HT1080 (cell line): Measurements from ENCODE around the gene IFI16. TPM values are rescaled to one million over a fixed set of nuclear protein-coding genes. Genes with fewer than 3 reads are reported as not detected.
"Not testable (repeated sequence)": the region's sequence is repeated elsewhere in the genome, so short reads cannot be mapped to it uniquely, and the experiment has no call there.

ENCODE experiments used
- DNase-seq: peaks from one replicate; pipeline ENCODE4 v3.0.0-alpha.2; 2015; ENCODE audit warnings: low read depth
- polyA plus RNA-seq, 2 experiments: library from polyadenylated mRNA; depleted of rRNA; stranded (reverse); fragments of >200 nt; gene quantifications; 2 replicates each; pipeline ENCODE4 v1.2.3, GENCODE V29; 2015
- total RNA-seq: library from RNA; depleted of rRNA; stranded (reverse); fragments of >200 nt; shearing (Covaris generic); gene quantifications from 2 replicates; pipeline ENCODE4 v1.2.3, GENCODE V29; 2014; rRNA removed

IFI16 gene
- total RNA-seq = 34.3 and 36.3 TPM in 2 replicates
- 85.9 and 109 TPM in 2 replicates for polyA plus RNA-seq (2015; cell fraction: cytosol; rRNA removed)
- polyA plus RNA-seq (2015; cell fraction: nucleus; rRNA removed) = 198 and 201 TPM in 2 replicates

DNA sequence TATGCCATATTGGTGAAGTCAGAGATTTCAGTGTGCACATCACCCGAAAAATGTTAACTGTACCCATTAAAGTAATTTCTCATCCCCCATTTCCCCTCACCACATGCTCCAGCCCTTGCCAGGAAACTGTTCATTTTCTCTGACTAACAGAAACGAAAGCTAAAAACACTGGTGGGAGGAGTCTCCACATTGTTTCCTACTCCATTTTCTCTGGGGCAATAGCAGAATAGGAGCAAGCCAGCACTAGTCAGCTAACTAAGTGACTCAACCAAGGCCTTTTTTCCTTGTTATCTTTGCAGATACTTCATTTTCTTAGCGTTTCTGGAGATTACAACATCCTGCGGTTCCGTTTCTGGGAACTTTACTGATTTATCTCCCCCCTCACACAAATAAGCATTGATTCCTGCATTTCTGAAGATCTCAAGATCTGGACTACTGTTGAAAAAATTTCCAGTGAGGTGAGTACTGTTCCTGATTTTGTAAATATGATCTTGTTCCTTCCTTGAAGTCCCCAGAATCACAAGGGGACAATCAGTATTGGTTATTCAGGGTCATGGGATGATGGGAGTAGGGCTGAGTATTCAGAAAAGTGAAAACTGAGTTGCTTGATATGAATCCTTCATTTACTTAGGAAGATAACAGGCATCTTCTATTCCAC, at the start of gene IFI16:
IFI16 (plus strand) TSS at position 204 of the 658 bp plus-strand sequence. CDS start 4,774 bp downstream, outside the sequence.
- peak; percentile 85 for DNase-seq

- DNase-seq = no peak
Measured at GRCh38 chr1:158961178-158961577, 48.5 kb upstream of the IFI16 start.

DNA sequence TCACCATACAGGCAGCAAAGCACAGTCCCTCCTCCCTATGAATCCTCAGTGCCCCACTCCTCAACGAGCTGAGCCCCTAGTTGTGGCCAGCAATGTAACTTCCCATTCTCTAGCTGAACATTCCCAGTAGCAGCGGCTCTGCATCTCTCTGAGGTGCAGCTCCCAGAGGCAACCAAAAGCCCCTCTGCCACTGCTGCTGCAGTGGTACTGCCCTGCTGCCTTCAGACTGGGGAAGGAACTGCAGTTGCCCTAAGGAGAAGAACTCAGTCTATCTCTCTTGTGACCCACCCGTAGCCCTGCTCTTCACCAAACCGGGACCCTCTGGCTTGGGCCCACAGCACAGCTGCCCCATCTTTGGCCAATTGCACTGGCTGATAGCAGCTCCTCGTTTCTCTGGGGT, 46.7 kb upstream of the IFI16 start:
- DNase-seq = no peak

GRCh38 chr1:158969166-158969565, 40.5 kb upstream of the IFI16 start:
- peak; percentile 2 for DNase-seq

GRCh38 chr1:158969855-158970254, 39.9 kb upstream of the IFI16 start:
- no peak for DNase-seq

DNA sequence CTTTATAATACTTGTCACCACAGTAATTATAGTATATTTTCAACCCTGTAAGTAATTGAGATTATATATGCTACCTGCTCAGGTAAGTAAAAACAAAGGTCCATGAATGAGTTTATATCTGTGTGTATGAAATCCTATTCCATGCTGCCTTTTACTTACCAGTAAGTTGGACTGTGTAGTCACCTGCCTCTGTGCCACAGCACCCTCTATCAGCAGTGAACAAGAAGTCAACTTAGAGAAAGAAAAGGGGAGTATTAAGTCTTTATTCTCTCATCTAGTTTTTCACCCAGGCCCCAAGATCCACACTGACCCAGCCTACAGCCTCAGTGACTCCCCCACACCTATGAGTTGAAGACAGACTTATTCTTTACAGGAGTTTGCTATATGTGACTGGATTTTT, 36.9 kb upstream of the IFI16 start:
- no peak for DNase-seq

- no peak for DNase-seq
Measured at GRCh38 chr1:158976219-158976618, 33.5 kb upstream of the IFI16 start.

- no peak for DNase-seq
Measured at GRCh38 chr1:158978730-158979129, 31.0 kb upstream of the IFI16 start.

DNA sequence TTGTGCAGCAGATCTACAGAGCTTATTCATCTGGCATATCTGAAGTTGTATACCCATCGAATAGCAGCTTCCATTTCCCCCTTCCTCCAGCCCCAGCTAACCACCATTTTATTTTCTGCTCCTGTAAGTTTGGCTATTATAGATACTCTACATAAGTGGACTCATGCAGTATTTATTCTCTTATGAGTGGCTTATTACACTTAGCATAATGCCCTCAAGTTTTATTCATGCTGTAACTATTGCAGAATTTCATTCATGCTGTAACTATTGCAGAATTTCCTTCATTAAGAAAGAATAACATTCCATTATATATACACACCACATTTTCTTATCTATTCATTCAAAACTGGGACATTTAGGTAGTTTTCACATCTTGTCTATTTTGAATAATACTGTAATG, 30.5 kb upstream of the IFI16 start:
- DNase-seq = no peak

DNA sequence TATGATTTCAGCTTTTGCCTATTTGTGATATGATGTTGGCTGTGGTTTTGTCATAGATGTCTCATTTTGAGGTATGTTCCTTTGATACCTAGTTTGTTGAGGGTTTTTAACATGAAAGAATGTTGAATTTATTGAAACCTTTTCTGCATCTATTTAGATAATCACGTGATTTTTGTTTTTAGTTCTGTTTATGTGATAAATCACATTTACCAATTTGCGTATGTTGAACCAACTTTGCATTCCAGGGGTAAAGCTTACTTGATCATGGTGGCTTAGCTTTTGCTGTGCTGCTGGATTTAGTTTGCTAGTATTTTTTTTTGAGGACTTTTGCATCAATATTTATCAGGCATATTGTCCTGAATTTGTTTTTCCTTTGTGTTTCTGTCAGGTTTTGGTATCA, 26.5 kb upstream of the IFI16 start:
- DNase-seq = no peak

DNA sequence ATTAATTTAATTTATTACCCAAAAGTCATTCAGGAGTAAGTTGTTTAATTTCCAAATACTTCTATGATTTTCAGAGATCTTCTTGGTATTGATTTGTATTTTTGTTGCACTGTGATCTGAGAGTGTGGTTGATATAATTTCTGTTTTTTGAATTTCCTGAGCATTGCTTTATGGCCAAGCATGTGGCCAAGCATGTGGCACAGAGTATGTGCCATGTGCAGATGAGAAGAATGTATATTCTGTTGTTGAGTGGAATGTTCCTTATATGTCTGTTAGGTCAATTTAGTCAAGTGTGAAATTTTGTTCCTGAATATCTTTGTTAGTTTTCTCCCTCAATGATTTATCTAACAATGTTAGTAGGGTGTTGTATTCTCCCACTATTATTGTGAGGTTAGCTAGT, 25.3 kb upstream of the IFI16 start:
- DNase-seq = no peak

- DNase-seq = no peak
Measured at GRCh38 chr1:158989424-158989823, 20.3 kb upstream of the IFI16 start.

DNA sequence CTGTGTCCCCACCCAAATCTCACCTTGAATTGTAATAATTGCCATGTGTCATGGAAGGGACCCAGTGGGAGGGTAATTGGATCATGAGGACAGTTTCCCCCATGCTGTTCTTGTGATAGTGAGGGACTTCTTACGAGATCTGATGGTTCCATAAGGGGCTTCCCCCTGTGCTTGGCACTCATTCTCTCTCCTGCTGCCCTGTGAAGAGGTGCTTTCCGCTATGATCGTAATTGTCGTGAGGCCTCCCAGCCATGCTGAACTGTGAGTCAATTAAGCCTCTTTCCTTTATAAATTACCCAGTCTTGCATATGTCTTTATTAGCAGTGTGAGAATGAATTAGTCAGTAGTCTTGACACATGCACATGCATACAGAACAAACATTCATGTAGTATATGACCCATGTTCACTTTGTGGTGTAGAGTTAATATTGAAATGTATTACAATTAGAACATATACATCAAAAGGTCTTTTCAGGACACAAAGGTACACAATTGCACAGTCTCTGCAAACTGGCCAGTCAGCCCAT, 16.9 kb upstream of the IFI16 start:
- DNase-seq = no peak

- no peak for DNase-seq
Measured at GRCh38 chr1:158996998-158997397, 12.7 kb upstream of the IFI16 start.

- DNase-seq = no peak
Measured at GRCh38 chr1:158998037-158998780, 11.5 kb upstream of the IFI16 start.

DNA sequence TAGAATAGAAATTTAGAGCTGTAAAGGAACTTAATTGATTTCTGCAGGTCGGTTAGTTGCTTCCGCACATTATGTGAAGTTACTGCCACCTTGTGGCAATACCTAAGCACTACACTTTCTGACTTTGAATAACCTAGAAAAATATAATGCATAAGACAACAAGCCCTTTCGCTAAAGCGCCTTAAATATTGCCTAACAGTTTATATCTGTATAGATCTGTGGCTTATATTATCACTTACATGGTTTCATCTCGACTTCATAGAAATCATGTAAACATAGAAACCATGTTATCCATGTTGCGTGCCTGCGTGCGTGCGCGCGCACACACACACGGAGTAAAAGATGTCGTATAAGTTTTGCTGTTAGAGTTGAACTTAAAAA, 10.9 kb upstream of the IFI16 start:
- DNase-seq = peak; percentile 63

DNA sequence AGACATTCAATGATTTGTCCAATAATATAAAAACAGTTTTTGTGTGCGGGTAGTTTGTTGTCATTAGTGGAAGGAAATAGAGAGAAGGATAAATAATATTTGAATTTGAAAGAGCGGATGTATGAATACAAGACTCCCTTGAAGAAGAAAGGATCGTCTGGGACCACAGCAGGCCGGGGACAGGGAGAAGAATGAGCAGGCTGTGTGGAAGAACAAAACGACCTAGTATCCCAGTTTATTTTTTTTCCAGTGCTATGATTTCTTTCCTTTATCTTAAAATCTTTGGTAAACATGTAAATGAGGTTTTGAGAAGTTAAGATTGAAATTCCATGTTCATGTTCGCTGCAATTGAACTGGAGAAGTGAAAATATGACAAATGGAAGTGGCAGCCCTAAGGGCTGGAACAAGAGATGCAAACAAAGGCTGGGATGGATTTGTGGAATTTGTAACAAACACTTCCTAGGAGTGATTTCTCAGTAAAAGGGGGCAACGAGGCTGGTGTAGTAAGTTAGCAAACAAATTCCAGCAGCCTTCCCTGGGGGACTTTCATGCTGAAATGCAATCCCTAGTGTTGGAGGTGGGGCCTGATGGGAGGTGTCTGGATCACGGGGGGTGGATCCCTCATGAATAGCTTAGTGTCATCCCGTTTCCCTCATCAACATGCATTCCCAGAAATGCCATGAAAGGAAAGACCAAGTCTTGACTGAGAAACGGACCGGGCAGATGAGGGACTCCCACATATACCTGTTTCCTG, 10.2 kb upstream of the IFI16 start:
- peak; percentile 93 for DNase-seq

DNA sequence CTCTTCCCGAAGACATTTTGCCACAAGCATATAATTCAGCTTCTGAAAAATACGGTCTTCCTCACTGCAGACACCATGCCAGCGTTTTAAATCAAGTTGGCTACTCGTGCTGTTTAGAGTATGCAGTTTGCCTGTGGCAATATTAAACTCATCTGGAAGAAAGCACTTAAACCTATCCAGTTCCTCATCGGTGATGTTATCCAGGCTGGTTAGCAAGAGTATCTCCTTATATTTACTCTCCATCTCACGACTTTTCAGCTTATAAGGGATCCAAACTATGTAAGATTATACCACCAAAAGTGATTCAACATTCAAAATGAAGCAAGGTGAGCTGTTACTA, 9.7 kb upstream of the IFI16 start:
- no peak for DNase-seq

DNA sequence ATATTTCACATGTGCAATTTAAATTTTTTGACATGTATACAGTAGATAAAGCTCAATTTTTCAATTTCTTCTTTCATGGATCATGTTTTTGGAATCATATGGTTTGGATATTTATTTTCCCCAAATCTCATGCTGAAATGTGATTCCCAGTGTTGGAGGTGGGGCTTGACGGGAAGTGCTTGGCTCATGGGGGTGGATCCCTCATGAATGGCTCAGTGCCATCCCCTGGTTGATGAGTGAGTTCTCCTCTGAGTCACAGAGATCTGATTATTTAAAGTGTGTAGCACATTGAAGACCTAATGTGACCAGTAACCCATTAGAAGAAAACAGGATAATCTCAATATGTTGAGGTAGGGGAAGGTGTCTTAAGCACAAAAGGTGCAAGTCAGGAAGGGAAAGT, 9.1 kb upstream of the IFI16 start:
- DNase-seq = peak; percentile 91

DNA sequence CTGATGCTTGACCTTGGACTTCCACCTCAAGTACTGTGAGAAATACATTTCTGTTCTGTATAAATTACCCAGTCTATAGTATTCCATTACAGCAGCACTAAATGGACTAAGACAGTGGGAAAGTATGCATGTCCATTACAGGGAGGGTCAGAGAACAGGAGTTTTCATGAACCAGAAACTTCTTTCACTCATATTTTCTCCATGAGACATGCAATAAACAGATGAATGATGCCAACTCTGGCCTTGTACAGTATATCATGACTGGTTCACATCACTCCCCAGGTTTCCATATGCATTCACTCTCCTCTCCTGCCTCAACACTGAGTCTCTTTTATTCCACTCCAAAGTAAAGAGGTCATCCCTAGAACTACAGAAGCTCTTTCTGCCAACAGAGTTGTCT, 4.5 kb upstream of the IFI16 start:
- DNase-seq = no peak

DNA sequence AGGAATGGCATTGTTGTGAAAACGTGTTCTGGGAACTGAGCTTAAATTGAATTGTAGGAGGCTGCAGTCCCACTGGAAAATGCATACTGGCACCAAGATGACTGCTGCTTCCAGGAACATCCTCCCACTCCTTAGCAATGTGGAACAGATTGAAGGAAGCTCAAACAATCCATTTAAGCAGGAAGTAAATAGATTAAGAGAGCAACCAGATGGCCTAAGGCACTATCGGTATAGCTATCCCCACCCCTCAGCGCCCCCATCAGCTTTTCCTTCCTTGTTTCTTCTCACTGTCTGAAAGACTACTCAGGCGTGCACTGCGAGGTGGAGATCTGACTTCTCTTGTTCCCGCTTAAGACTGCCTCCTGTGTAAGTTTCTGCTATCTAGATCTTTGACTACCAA, 4.0 kb upstream of the IFI16 start:
- no peak for DNase-seq

DNA sequence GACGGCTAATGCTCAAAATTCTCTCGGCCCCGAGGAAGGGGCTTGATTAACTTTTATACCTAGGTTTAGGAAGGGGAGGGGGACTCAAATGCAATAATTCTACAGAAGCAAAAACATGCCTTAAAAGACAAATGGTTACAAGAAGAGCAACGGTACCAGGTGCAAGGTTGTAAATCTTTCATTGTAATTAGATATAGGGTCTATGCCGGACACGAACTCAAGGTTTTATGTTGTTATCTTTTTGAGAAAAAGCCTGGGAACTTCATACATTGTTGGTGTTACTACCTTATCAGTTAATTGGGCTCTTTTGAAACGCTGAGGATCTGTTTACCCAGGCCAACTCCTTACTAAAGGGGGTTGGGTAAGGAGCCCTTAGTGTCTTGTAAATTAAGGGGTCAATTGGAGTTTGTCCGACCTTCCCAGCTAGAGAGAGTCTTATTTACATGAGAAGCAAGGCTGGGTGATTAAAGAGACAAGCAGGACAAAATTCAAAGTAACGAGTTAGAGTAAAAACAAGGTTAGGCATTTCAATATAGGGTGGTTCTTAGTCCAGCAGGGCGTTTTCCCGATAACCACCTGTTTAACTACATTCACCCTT, 3.4 kb upstream of the IFI16 start:
- DNase-seq = not testable (repeated sequence)
